ENCODE data around the gene HSD3B7. TPM values are rescaled to one million over a fixed set of nuclear protein-coding genes. Genes with fewer than 3 reads are reported as not detected.

The HSD3B7 gene
- polyA plus RNA-seq, 1 donor (not counting 4 experiments of a cell fraction or from before 2014, with no cell fraction given) = 2.0 TPM

DNA sequence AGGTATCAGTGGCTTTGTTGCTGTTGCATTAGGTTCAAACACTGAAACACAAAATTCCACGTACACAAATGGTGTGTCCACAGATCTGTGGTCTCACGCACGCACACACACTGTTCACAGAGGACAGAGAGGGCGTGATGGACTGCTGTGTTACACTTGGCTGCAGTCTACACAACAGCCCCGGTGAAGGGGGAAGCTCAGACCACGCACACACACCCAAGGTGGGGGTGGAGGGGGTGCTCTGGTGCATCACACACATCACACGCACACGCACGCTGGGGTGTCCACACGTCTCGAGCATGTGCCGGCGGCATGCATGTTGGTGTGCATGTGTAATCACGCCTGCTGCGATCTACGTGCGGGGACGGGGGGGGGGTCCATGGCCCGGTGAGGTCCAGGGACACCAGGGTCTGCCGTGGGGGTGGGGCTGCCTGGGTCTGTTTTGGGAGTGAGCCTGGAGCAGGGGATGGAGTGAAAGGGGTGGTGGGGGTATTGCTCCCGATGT lies 7.3 kb downstream of the HSD3B7 start:
- Histone ChIP-seq H3K27me3 (ENCODE audit: control insufficient read depth, extremely low read depth, insufficient read depth, low read length) (no peaks in the 10 kb centered on the region), H3K4me2 (ENCODE audit: control insufficient read depth, extremely low read depth, insufficient read depth, low read depth, low read length) (no peak overlapping the region), H4K20me1 (ENCODE audit: control insufficient read depth, extremely low read depth, insufficient read depth, low read length) (no peaks in the 10 kb centered on the region), H3K9me3 (ENCODE audit: control insufficient read depth, low read depth, low read length) (no peaks in the 10 kb centered on the region), H3K27ac (ENCODE audit: control insufficient read depth, insufficient read depth, low read length) (no peak overlapping the region), H3K79me2 (ENCODE audit: control insufficient read depth, insufficient read depth, low read length) (no peaks in the 10 kb centered on the region), H3K4me1 (ENCODE audit: control insufficient read depth, extremely low read depth, insufficient read depth, low read length) (peaks cover 15% of the 10 kb centered on the region), H3K9me1 (ENCODE audit: control insufficient read depth, extremely low read depth, insufficient read depth, low read length) (no peaks in the 10 kb centered on the region), H3K9ac (ENCODE audit: control insufficient read depth, extremely low read depth, insufficient read depth, low read length) (no peak overlapping the region), H3K4me3 (ENCODE audit: control insufficient read depth in 2 of 3, extremely low read depth in 1 of 3, insufficient read depth in 2 of 3, low read depth in 1 of 3, low read length in 3 of 3) (no peak overlapping the region), H3K36me3 (ENCODE audit: control insufficient read depth in 2 of 2, extremely low read depth in 1 of 2, insufficient read depth in 2 of 2, low read length in 2 of 2) (no peaks in the 10 kb centered on the region), H2AFZ (ENCODE audit: control insufficient read depth, low read length) (no peak overlapping the region)
- no peak for DNase-seq (ENCODE audit: low read depth, low spot score)
- FAIRE-seq = no peak
- no peak for TF ChIP-seq EZH2 (IDR thresholded peaks at IDR 0.05; ENCODE audit: low read length)
- dilution Hi-C loops (cut with MboI; ENCODE audit: extremely low pct_ligation_motif_present, low sequenced_read_pairs) = no loop called here

DNA sequence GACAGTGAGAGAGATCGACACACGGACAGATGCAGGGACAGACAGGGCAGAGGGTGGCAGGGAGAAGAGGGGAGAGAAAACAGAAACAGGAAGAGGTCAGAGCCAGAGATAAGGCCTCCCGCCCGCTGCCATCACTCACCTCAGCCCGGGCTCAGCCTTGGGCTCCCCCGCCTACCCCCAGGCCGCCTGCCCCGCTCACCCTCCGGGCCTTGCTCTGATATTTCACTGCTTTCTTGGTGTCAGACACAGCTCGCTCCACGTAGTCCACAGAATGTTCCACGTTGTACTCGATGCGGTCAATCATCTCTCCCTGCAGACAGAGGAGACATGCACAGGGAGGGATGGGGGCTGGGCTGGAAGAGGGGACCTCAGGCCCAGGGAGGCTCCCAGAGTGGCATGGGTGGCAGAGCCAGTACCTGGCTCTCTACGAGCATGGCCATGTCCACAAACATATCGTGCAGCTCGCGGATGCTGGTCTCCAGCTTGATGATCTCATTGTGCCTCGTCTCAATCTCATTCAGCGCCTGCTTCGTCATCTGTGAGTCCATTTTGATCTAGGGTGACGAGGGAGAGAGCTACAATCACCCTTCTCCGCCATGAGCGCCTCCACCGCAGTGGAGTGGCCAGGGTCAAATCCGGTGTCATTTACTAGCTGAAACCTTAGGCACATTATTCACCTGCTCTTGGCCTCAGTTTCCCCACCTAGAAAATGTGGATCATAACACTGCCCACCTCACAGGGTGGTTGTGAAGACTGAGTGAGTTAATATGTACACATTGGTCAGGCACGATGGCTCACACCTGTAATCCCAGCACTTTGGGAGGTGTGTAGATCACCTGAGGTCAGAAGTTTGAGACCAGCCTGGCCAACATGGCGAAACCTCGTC lies 8.2 kb downstream of the HSD3B7 start:
- dilution Hi-C loops (cut with MboI; ENCODE audit: extremely low pct_ligation_motif_present, low sequenced_read_pairs) = no loop called here
- Histone ChIP-seq H3K4me3 (ENCODE audit: control insufficient read depth in 2 of 3, extremely low read depth in 1 of 3, insufficient read depth in 2 of 3, low read depth in 1 of 3, low read length in 3 of 3) (no peak overlapping the region), H3K9me1 (ENCODE audit: control insufficient read depth, extremely low read depth, insufficient read depth, low read length) (no peaks in the 10 kb centered on the region), H3K4me2 (ENCODE audit: control insufficient read depth, extremely low read depth, insufficient read depth, low read depth, low read length) (no peak overlapping the region), H3K36me3 (ENCODE audit: control insufficient read depth in 2 of 2, extremely low read depth in 1 of 2, insufficient read depth in 2 of 2, low read length in 2 of 2) (no peaks in the 10 kb centered on the region), H3K27me3 (ENCODE audit: control insufficient read depth, extremely low read depth, insufficient read depth, low read length) (no peaks in the 10 kb centered on the region), H3K27ac (ENCODE audit: control insufficient read depth, insufficient read depth, low read length) (no peak overlapping the region), H3K79me2 (ENCODE audit: control insufficient read depth, insufficient read depth, low read length) (no peaks in the 10 kb centered on the region), H3K9ac (ENCODE audit: control insufficient read depth, extremely low read depth, insufficient read depth, low read length) (no peak overlapping the region), H2AFZ (ENCODE audit: control insufficient read depth, low read length) (no peak overlapping the region), H4K20me1 (ENCODE audit: control insufficient read depth, extremely low read depth, insufficient read depth, low read length) (no peaks in the 10 kb centered on the region), H3K9me3 (ENCODE audit: control insufficient read depth, low read depth, low read length) (no peaks in the 10 kb centered on the region), H3K4me1 (ENCODE audit: control insufficient read depth, extremely low read depth, insufficient read depth, low read length) (peaks cover 22% of the 10 kb centered on the region)
- DNase-seq (ENCODE audit: low read depth, low spot score) (no peak), FAIRE-seq (no peak)
- TF ChIP-seq, protein P1, sequence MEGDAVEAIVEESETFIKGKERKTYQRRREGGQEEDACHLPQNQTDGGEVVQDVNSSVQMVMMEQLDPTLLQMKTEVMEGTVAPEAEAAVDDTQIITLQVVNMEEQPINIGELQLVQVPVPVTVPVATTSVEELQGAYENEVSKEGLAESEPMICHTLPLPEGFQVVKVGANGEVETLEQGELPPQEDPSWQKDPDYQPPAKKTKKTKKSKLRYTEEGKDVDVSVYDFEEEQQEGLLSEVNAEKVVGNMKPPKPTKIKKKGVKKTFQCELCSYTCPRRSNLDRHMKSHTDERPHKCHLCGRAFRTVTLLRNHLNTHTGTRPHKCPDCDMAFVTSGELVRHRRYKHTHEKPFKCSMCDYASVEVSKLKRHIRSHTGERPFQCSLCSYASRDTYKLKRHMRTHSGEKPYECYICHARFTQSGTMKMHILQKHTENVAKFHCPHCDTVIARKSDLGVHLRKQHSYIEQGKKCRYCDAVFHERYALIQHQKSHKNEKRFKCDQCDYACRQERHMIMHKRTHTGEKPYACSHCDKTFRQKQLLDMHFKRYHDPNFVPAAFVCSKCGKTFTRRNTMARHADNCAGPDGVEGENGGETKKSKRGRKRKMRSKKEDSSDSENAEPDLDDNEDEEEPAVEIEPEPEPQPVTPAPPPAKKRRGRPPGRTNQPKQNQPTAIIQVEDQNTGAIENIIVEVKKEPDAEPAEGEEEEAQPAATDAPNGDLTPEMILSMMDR (optimal IDR thresholded peaks at IDR 0.05 in 1 of 3, IDR thresholded peaks at IDR 0.05 in 1 of 3, conservative IDR thresholded peaks at IDR 0.05 in 1 of 3; ENCODE audit: extremely low read depth in 1 of 3, insufficient read depth in 2 of 3, low read length in 3 of 3) = no peak
- TF ChIP-seq EZH2 (IDR thresholded peaks at IDR 0.05; ENCODE audit: low read length) = no peak
